ENCODE data around the gene TRAF6. TPM values are rescaled to one million over a fixed set of nuclear protein-coding genes. Genes with fewer than 3 reads are reported as not detected.

TRAF6 gene
- total RNA-seq, 1 donor from 2014 or later, result 20.4 TPM

DNA sequence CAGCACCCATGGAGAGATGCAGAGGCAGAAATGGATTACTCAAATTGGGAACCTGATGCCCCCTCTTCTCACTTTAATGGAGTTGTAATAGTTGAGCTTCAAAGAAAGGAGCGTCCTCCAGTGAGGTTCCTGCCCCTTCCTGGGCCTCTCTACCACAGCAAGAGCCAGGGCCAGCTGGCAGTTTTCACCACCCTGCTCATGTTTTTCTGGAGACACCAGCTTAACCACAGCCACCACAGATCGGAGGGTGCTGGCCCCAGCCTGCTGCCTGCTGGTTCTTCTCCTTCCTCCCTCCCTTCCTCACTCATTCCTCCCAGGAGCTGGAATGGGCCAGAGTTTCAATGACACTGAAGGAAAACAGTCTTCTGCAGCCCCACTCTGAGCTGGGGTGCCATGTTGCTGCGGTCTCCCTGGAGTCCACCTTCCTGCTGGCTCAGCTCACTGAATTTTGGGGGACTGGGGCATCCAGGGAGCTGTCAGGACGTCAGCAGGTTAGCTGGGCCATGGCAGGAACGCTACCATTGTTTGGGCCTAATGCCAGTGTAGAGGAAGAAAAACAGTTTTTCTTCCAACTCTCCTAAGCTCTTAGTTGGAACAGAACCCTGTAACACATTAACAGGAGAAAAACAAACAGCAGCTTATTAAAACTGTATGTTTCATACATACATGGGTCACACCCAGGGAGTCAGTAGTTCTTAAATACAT, 57.7 kb downstream of the TRAF6 start:
- DNase-seq (ENCODE audit: low spot score), result no peak
- H3K4me1 Mint-ChIP-seq (ENCODE audit: unreplicated experiment), result peaks cover 45% of the 10 kb centered on the region

DNA sequence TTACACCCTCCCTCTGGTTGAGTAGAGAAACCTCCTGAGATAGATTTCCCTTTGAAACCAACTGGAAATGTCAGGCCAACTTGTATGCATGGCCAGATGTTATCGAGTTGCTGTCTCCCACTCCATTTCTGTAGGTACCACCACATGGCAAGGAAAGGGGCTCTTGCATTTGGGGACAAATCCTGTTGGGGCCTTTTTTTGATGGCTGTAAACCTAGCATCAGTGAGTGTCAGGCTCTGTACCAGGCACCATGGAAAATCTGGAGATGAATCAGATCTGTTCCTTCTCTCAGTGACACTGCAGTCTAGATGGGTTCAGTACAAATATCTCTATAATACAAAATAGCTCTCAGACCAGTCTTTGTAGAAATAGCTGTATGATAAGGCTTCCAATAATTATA, 58.4 kb downstream of the TRAF6 start:
- Mint-ChIP-seq H3K4me3 (ENCODE audit: unreplicated experiment) (peak overlapping the region; percentile 69), H3K4me1 (ENCODE audit: unreplicated experiment) (peaks cover 47% of the 10 kb centered on the region), H3K9me3 (ENCODE audit: unreplicated experiment) (no peaks in the 10 kb centered on the region), H3K27ac (ENCODE audit: unreplicated experiment) (no peak overlapping the region), H3K36me3 (ENCODE audit: low read depth, unreplicated experiment) (peaks cover 95% of the 10 kb centered on the region), H3K27me3 (ENCODE audit: unreplicated experiment) (peaks cover 28% of the 10 kb centered on the region)
- TF ChIP-seq, protein P1, sequence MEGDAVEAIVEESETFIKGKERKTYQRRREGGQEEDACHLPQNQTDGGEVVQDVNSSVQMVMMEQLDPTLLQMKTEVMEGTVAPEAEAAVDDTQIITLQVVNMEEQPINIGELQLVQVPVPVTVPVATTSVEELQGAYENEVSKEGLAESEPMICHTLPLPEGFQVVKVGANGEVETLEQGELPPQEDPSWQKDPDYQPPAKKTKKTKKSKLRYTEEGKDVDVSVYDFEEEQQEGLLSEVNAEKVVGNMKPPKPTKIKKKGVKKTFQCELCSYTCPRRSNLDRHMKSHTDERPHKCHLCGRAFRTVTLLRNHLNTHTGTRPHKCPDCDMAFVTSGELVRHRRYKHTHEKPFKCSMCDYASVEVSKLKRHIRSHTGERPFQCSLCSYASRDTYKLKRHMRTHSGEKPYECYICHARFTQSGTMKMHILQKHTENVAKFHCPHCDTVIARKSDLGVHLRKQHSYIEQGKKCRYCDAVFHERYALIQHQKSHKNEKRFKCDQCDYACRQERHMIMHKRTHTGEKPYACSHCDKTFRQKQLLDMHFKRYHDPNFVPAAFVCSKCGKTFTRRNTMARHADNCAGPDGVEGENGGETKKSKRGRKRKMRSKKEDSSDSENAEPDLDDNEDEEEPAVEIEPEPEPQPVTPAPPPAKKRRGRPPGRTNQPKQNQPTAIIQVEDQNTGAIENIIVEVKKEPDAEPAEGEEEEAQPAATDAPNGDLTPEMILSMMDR (IDR thresholded peaks at IDR 0.05; ENCODE audit: unreplicated experiment), result no peak
- DNase-seq (ENCODE audit: low spot score), result no peak

More for the DNA sequence above, 57.7 kb downstream of the TRAF6 start:
- H3K36me3 Mint-ChIP-seq (ENCODE audit: low read depth, unreplicated experiment), result peaks cover 94% of the 10 kb centered on the region
- peak overlapping the region; percentile 31 for H3K4me3 Mint-ChIP-seq (ENCODE audit: unreplicated experiment)
- peaks cover 27% of the 10 kb centered on the region for H3K27me3 Mint-ChIP-seq (ENCODE audit: unreplicated experiment)
- H3K9me3 Mint-ChIP-seq (ENCODE audit: unreplicated experiment), result no peaks in the 10 kb centered on the region
- TF ChIP-seq, protein P1 (IDR thresholded peaks at IDR 0.05; ENCODE audit: unreplicated experiment), result no peak
- peak overlapping the region; percentile 10 for H3K27ac Mint-ChIP-seq (ENCODE audit: unreplicated experiment)

DNA sequence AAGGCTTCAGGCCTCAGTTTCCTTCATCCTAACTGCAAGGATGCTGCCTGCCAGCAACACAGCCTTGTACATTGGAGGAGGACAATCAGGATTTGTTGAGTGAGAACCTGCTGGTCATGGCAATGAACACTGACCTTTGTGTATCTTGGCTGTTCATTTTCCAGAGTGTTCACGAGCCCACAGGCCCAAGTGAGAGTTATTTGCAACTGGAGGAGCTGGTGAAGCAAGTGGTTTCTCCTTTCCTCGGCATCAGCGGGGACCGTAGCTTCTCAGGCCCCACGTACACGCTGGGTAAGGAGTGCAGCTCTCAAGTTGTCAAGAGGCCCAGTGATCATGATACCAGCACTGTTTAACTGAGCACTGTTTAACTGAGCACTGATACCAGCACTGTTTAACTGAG, 59.0 kb downstream of the TRAF6 start:
- Mint-ChIP-seq H3K9me3 (ENCODE audit: unreplicated experiment) (no peaks in the 10 kb centered on the region), H3K27me3 (ENCODE audit: unreplicated experiment) (peaks cover 28% of the 10 kb centered on the region), H3K27ac (ENCODE audit: unreplicated experiment) (no peak overlapping the region), H3K4me3 (ENCODE audit: unreplicated experiment) (peak overlapping the region; percentile 25), H3K36me3 (ENCODE audit: low read depth, unreplicated experiment) (peaks cover 95% of the 10 kb centered on the region), H3K4me1 (ENCODE audit: unreplicated experiment) (peaks cover 47% of the 10 kb centered on the region)
- TF ChIP-seq, protein P1 (IDR thresholded peaks at IDR 0.05; ENCODE audit: unreplicated experiment), result no peak
- no peak for DNase-seq (ENCODE audit: low spot score)

DNA sequence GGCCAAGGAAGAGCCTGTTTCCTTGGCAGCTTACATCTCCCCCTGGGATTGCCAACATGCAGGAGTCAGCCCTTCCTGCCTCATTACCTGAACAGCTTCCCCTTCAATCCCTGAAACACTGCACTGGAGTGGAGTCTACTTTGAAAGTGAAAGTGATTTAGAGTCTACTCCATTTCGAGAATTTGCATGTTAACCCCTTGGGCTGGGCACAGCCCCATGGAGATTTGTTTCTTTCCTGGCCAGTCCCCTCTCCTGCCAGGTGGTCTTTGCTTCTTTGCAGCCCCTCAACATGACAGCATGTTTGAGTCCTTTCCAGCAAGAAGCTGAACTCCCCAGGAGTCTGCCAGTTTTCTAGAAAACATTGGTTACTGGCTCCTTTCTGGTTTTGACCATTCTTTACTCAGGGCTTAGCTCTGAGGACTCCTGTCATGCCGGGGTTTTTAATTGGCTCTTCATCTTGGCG, 59.9 kb downstream of the TRAF6 start:
- H3K27me3 Mint-ChIP-seq (ENCODE audit: unreplicated experiment), result peaks cover 26% of the 10 kb centered on the region
- H3K9me3 Mint-ChIP-seq (ENCODE audit: unreplicated experiment), result no peaks in the 10 kb centered on the region
- H3K27ac Mint-ChIP-seq (ENCODE audit: unreplicated experiment), result no peak overlapping the region
- peaks cover 47% of the 10 kb centered on the region for H3K4me1 Mint-ChIP-seq (ENCODE audit: unreplicated experiment)
- DNase-seq (ENCODE audit: low spot score), result no peak
- H3K36me3 Mint-ChIP-seq (ENCODE audit: low read depth, unreplicated experiment), result peaks cover 97% of the 10 kb centered on the region
- TF ChIP-seq, protein P1 (IDR thresholded peaks at IDR 0.05; ENCODE audit: unreplicated experiment), result no peak
- peak overlapping the region; percentile 76 for H3K4me3 Mint-ChIP-seq (ENCODE audit: unreplicated experiment)

DNA sequence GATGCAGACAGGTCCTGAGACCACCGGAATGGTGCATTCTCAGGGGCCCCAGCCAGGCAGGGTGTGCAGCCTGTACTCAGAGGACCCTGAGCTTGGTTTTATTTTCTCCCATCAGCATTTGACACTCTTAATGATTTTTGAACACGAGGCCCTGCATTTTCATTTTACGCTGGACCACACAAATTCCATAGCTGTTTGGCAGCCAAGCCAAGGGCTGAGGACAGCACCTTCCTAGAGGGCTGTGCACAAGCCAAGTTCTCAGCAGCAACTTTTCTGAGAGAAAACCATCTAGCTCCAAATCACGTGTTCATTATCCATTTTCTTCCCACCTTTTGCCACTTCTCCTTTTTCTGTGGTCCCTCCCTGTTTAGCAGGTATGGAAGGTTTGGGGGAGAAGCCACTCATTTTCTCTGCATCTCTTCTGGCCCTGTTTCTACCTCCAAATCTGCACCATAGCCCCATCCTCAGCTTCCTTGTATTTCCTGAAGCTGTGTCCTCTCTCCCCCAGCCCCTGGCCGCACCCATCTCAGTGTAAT, 60.4 kb downstream of the TRAF6 start:
- Mint-ChIP-seq H3K27ac (ENCODE audit: unreplicated experiment) (peak overlapping the region; percentile 70), H3K4me1 (ENCODE audit: unreplicated experiment) (peaks cover 47% of the 10 kb centered on the region), H3K36me3 (ENCODE audit: low read depth, unreplicated experiment) (peaks cover 93% of the 10 kb centered on the region), H3K9me3 (ENCODE audit: unreplicated experiment) (no peaks in the 10 kb centered on the region), H3K27me3 (ENCODE audit: unreplicated experiment) (peaks cover 26% of the 10 kb centered on the region), H3K4me3 (ENCODE audit: unreplicated experiment) (peak overlapping the region; percentile 76)
- DNase-seq (ENCODE audit: low spot score), result no peak
- TF ChIP-seq, protein P1 (IDR thresholded peaks at IDR 0.05; ENCODE audit: unreplicated experiment), result no peak

Data from endothelial cell (in vitro differentiated cells).